GM12873 (cell line): ENCODE data around the gene CPA2.

Experiments
- CTCF ChIP-seq: IDR thresholded peaks from 2 replicates; pipeline ENCODE4 v1.5.1; 2012; ENCODE audit warnings: low read depth, mild to moderate bottlenecking, moderate library complexity, low read length, control low read depth; ENCODE audit not compliant: insufficient read depth; ENCODE audit errors: missing control alignments

The CPA2 gene

GRCh38 chr7:130305433-130306042 is 38.9 kb downstream of the CPA2 start:
- no peak for TF ChIP-seq CTCF

DNA sequence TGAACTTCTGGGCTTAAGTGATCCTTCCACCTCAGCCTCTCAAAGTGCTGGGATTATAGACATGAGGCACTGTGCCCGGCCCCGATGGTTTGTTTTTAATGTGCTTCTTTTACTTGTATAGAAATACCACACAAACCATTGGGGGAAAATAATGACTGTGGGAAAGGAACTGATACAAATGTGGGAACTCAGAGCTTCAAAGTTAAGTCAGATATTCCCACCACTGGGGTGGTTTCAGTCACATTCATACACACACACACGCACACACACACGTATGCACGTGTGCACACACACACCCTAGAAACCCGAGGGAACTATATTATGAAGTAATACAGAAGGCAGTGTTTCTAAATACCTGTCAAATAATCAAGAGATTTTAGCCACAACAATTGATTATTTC is 43.3 kb downstream of the CPA2 start:
- TF ChIP-seq CTCF, result no peak

DNA sequence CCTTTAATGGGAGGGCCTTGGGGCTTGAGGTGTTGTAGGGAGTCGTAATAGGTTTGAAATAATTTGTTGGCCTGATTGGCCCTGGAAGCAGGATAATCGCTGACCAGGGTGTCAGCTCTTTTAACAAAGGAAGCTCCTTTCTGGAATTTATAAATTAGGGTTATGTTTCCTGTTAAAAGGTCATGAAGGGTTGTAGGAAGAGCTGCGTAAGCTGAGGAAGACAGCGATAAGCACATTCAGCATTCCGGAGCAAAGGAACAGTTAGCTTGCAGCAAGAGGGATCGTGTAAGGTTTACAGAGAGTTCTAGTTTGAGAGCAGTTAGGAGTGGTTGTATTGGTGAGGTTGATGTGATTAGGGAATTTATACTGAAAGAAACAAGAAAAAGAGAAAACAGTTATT is 47.6 kb downstream of the CPA2 start:
- no peak for TF ChIP-seq CTCF

DNA sequence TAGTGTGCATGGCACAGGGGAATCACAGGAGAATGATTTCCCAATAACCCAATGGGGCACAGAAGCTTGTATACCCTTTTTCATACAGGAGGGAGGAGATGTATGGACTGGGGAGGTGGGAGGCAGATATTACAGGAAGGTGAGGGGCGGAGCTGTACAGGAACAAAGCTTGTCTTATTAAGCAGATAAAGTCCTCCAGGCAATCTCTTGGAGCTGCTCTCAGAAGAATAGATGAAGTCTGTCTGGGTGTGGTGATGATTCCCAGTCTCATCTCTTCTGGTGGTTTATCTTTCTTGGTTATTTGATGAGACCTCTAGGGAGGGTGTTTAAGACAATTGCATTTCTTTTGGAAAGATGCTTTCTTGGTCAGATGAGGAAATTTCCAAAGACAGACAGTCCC is 52.9 kb downstream of the CPA2 start:
- no peak for TF ChIP-seq CTCF

DNA sequence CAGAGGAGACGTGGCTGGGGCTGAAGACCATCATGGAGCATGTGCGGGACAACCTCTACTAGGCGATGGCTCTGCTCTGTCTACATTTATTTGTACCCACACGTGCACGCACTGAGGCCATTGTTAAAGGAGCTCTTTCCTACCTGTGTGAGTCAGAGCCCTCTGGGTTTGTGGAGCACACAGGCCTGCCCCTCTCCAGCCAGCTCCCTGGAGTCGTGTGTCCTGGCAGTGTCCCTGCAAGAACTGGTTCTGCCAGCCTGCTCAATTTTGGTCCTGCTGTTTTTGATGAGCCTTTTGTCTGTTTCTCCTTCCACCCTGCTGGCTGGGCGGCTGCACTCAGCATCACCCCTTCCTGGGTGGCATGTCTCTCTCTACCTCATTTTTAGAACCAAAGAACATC is 56.0 kb downstream of the CPA2 start:
- no peak for TF ChIP-seq CTCF

GRCh38 chr7:130324306-130324943 is 57.8 kb downstream of the CPA2 start:
- no peak for TF ChIP-seq CTCF

- TF ChIP-seq CTCF, result no peak
Observed at GRCh38 chr7:130329681-130330080, 63.0 kb downstream of the CPA2 start.
